A673 (cell line): Measurements from ENCODE around the gene MYCBPAP. TPM values are rescaled to one million over a fixed set of nuclear protein-coding genes. Genes with fewer than 3 reads are reported as not detected.
A peak's percentile ranks its signal among the peaks of the same experiment; 100 is the strongest.

Experiments
- BruUV-seq: library from RNA; stranded (reverse); fragments of 400-500 nt; replicated peaks from 2 replicates; lab custom pipeline; 2021; lab: Mats Ljungman, UMichigan
- CTCF ChIA-PET: fragments of 300-600 bp; sonication (Branson Sonifier 250); formaldehyde crosslinking; loops from one replicate; lab custom pipeline; 2022; ENCODE audit warnings: antibody characterized with exemption; lab: Charles Lee
- POLR2A ChIA-PET: fragments of 300-600 bp; sonication (Branson Sonifier 250); formaldehyde crosslinking; loops from one replicate; lab custom pipeline; 2022; ENCODE audit warnings: antibody characterized with exemption; ENCODE audit not compliant: low non-redundant PET; lab: Charles Lee
- DNase-seq: peaks from one replicate; pipeline ENCODE4 v3.0.0-alpha.2; 2015; ENCODE audit warnings: low spot score
- H3K27ac ChIP-seq: fragments of 200-600 bp; sonication (generic); 2 replicates; pipeline ENCODE4 v1.5.1; 2016; ENCODE audit warnings: mixed run types, low read depth, mild to moderate bottlenecking, mixed read lengths, antibody characterized with exemption, low read length; ENCODE audit not compliant: poor library complexity, severe bottlenecking
- H3K27me3 ChIP-seq: fragments of 200-600 bp; sonication (generic); replicated peaks from 2 replicates; pipeline ENCODE4 v1.6.1; 2017; ENCODE audit warnings: mixed run types, low read depth, mild to moderate bottlenecking, mixed read lengths, antibody characterized with exemption, low read length; ENCODE audit not compliant: insufficient read depth, poor library complexity
- H3K36me3 ChIP-seq: fragments of 200-600 bp; sonication (generic); 2 replicates; pipeline ENCODE4 v1.6.1; 2016; ENCODE audit warnings: mixed run types, mild to moderate bottlenecking, mixed read lengths, antibody characterized with exemption, low read length; ENCODE audit not compliant: insufficient read depth, poor library complexity, severe bottlenecking
- H3K4me1 ChIP-seq: fragments of 200-600 bp; sonication (generic); 2 replicates; pipeline ENCODE4 v1.6.1; 2017; ENCODE audit warnings: mixed run types, mild to moderate bottlenecking, mixed read lengths, antibody characterized with exemption, low read length; ENCODE audit not compliant: insufficient read depth, poor library complexity, severe bottlenecking
- H3K4me3 ChIP-seq: fragments of 200-600 bp; sonication (generic); 2 replicates; pipeline ENCODE4 v1.5.1; 2016; ENCODE audit warnings: low read depth, mixed run types, mild to moderate bottlenecking, mixed read lengths, low read length; ENCODE audit not compliant: poor library complexity, severe bottlenecking
- H3K9me3 ChIP-seq: fragments of 200-600 bp; sonication (generic); 2 replicates; pipeline ENCODE4 v1.6.1; 2016; ENCODE audit warnings: mixed run types, low read depth, mild to moderate bottlenecking, mixed read lengths, antibody characterized with exemption, low read length; ENCODE audit not compliant: poor library complexity, severe bottlenecking
- EZH2 ChIP-seq: fragments of 200-600 bp; sonication (generic); IDR thresholded peaks from 2 replicates; pipeline ENCODE4 v1.6.1; 2017; ENCODE audit warnings: borderline replicate concordance, low read depth, mild to moderate bottlenecking, mixed read lengths, antibody characterized with exemption, low read length; ENCODE audit not compliant: poor library complexity, severe bottlenecking
- intact Hi-C: fragments of 100-400 bp; cut with micrococcal nuclease; formaldehyde crosslinking; loops from one replicate; pipeline ENCODE4 v1.10.0; 2022; ENCODE audit not compliant: unreplicated experiment
- total RNA-seq: library from RNA; stranded (reverse); gene quantifications from 2 replicates; pipeline ENCODE4 v1.2.3, GENCODE V29; 2021
- TF ChIP-seq, protein P1 (sequence below): fragments of 300-800, 200-600 bp; sonication (generic); conservative IDR thresholded peaks from 2 replicates; pipeline ENCODE4 v1.5.1; 2017; ENCODE audit warnings: low read depth, mild to moderate bottlenecking, antibody characterized with exemption, low read length, moderate library complexity, mixed read lengths

The MYCBPAP gene
- total RNA-seq, 1 experiment from 2014 or later: 0.92 TPM

DNA sequence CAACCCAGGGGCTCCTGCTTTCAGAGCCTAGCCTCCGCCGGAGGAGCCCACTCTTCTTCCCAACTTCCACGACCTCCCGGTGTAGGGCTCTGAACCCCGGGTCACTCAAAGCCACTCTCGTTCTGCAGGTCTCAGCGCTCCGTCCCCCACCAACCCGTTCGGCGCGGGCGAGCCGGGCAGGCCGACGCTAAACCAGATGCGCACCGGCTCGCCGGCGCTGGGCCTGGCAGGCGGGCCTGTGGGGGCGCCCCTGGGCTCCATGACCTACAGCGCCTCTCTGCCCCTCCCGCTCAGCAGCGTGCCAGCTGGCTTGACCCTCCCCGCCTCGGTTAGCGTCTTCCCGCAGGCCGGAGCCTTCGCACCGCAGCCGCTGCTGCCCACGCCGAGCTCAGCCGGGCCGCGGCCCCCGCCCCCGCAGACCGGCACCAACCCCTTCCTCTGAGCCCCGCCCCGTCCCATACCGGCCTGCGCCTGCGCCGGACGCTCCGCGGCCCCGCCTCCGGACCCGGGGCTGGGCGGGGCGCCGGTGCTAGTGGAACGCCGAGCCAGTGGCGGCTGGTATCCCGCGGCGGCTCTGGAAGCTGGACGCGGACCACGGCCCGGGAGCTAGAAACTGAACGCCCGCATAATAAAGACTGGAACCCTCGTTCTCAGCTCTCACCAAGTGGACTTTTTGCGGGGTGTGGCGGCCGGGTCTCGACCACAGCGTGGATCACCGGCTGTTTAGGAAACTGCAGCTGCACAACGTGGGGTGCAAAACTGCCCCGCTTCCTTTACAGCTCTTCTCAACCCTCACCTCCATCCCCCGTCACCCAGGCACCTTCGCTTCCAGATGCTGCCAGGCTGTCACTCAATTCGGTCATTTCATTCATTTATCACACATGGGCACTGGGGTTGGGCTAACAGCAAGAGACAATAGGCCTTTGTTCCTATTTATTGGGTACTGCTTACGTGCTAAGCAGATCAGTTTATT lies 33.8 kb downstream of the MYCBPAP start:
- ChIA-PET CTCF (no interaction called here), POLR2A (no interaction called here)
- Histone ChIP-seq H3K36me3 (no peaks in the 10 kb centered on the region), H3K27ac (peak overlapping the region; percentile 56), H3K9me3 (no peaks in the 10 kb centered on the region), H3K4me3 (peak overlapping the region; percentile 58), H3K27me3 (no peaks in the 10 kb centered on the region), H3K4me1 (peaks cover 15% of the 10 kb centered on the region)
- DNase-seq: peak; percentile 88
- TF ChIP-seq EZH2: no peak
- TF ChIP-seq, protein P1, sequence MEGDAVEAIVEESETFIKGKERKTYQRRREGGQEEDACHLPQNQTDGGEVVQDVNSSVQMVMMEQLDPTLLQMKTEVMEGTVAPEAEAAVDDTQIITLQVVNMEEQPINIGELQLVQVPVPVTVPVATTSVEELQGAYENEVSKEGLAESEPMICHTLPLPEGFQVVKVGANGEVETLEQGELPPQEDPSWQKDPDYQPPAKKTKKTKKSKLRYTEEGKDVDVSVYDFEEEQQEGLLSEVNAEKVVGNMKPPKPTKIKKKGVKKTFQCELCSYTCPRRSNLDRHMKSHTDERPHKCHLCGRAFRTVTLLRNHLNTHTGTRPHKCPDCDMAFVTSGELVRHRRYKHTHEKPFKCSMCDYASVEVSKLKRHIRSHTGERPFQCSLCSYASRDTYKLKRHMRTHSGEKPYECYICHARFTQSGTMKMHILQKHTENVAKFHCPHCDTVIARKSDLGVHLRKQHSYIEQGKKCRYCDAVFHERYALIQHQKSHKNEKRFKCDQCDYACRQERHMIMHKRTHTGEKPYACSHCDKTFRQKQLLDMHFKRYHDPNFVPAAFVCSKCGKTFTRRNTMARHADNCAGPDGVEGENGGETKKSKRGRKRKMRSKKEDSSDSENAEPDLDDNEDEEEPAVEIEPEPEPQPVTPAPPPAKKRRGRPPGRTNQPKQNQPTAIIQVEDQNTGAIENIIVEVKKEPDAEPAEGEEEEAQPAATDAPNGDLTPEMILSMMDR: peak; percentile 39; the same call in 1 of the 2 replicates
- intact Hi-C loops: loop anchor here (5.0 to 10.0 kb wide), 2 partner anchors 60 to 243 kb away; no protein-coding TSS in a partner anchor
- BruUV-seq: no TSS peak

DNA sequence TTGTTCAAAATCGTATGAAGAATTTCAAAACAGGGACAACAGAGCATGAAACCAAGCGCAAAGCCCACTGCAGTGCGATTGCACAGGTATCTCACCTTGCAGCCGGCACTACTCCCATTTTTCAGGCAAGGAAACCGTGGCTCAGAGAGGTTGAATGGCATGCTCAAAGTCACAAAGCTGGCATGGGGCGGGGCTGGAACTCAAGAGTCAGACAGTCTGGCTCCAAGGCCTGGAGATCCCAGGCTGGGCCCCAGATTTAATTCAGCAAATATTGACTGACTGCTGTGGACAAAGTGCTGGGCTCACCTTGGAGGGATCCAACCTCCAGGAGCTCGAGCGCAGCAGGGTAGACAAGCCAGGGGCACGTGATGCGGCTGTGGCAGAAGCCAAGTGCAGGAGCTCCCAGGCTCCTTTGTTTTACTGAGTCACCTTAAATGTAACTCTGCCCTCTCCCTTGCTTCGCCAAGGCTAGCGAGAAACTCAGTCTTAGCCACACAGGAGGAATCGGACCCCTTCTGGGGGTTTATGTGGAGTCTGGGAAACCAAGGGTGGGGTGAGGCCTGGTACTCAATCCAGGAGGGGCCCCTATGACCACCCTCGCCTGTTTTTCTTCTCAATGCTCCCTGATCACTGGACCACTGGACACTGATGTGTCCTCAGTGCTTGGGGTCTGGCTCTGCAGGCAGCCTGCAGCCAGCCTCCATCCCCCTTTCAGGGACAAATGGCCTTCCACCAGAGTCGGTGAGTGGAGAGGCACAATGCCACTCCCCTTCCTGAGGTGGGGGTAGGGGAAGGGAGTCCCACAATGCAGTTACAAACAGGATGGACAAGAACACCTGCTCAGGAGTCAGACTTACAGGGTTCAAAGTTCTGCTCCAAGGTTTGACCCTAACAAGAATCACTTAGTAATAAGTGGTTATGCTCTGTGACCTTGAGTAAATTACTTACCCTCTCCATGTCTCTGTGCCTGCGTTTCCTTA lies 34.8 kb downstream of the MYCBPAP start:
- TF ChIP-seq, protein P1: no peak
- POLR2A ChIA-PET: no interaction called here
- CTCF ChIA-PET: interaction anchor here (0.6 kb wide), 1 partner anchor 64 kb away, joined by 3 read pairs; no protein-coding TSS in a partner anchor
- Histone ChIP-seq H3K27me3 (no peaks in the 10 kb centered on the region), H3K4me3 (peak overlapping the region; percentile 58), H3K27ac (no peak overlapping the region), H3K36me3 (no peaks in the 10 kb centered on the region), H3K9me3 (no peaks in the 10 kb centered on the region), H3K4me1 (peaks cover 20% of the 10 kb centered on the region)
- BruUV-seq: no TSS peak
- intact Hi-C loops: loop anchor here (5.0 to 10.0 kb wide), 2 partner anchors 61 to 242 kb away; no protein-coding TSS in a partner anchor
- no peak for DNase-seq

DNA sequence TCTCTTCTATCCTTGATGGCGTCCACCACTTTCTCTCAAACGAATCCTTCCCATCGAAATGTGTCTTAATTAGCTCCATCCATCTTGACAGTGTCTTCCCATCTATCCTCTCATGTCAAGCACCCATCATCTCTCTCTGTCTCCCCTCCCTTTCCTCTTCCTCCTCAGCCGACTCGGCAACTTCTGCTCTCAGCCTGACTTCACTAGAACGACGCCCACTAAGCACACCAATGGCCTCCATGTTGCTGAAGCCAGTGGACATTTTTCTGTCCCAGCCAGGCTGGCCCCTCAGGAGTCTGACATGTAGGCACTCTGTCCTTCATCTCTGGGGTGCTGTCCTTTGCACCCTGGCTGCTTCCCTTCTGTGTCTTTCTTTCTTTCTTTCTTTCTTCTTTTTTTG lies 36.3 kb downstream of the MYCBPAP start:
- no peak overlapping the region for H3K27ac ChIP-seq
- no peaks in the 10 kb centered on the region for H3K36me3 ChIP-seq
- no peaks in the 10 kb centered on the region for H3K27me3 ChIP-seq
- DNase-seq: no peak
- TF ChIP-seq, protein P1: no peak
- TF ChIP-seq EZH2: no peak
- H3K9me3 ChIP-seq: no peaks in the 10 kb centered on the region
- ChIA-PET CTCF (interaction anchor here (0.6 kb wide), 1 partner anchor 160 kb away, joined by 10 read pairs; no protein-coding TSS in a partner anchor), POLR2A (no interaction called here)
- intact Hi-C loops: loop anchor here (5.0 to 10.0 kb wide), 2 partner anchors 62 to 240 kb away; no protein-coding TSS in a partner anchor
- no peak overlapping the region for H3K4me3 ChIP-seq
- no TSS peak for BruUV-seq
- peaks cover 20% of the 10 kb centered on the region for H3K4me1 ChIP-seq
